Lung (tissue), 12 donors: Measurements from ENCODE around the gene ADPRHL1. TPM values are rescaled to one million over a fixed set of nuclear protein-coding genes. Genes with fewer than 3 reads are reported as not detected.
A peak's percentile ranks its signal among the peaks of the same experiment; 100 is the strongest.

Experiments
- ATAC-seq: fragments of 200-7000 bp; cut with Tn5 transposase; one replicate; pipeline ENCODE4 v1.9.1; 2020; ENCODE audit warnings: moderate number of reproducible peaks; ENCODE audit not compliant: insufficient read depth, low FRiP score
- DNase-seq, 3 donors: peaks; one replicate each; pipeline ENCODE4 v3.0.0-alpha.2; 2013 to 2017
- H3K27ac ChIP-seq, 2 donors: one replicate each; pipeline ENCODE4 v1.5.1; 2013; ENCODE audit warnings: mild to moderate bottlenecking in 2 of 2, moderate library complexity in 2 of 2, control low read depth in 1 of 2, inconsistent platforms in 1 of 2, low read depth in 1 of 2, low read length in 1 of 2
- H3K27me3 ChIP-seq, 3 donors: one replicate each; pipeline ENCODE4 v1.5.1; 2013; ENCODE audit warnings: low read length in 2 of 3; ENCODE audit not compliant: control insufficient read depth in 3 of 3, insufficient read depth in 3 of 3
- H3K36me3 ChIP-seq, 4 donors: one replicate each; pipeline ENCODE4 v1.5.1; 2013; ENCODE audit warnings: low read length in 4 of 4, mild to moderate bottlenecking in 1 of 4, moderate library complexity in 1 of 4; ENCODE audit not compliant: control insufficient read depth in 4 of 4, insufficient read depth in 4 of 4
- H3K4me1 ChIP-seq, 5 donors: one replicate each; pipeline ENCODE4 v1.5.1; 2013; ENCODE audit warnings: low read length in 5 of 5, mild to moderate bottlenecking in 2 of 5, moderate library complexity in 1 of 5; ENCODE audit not compliant: control insufficient read depth in 5 of 5, insufficient read depth in 5 of 5
- H3K4me3 ChIP-seq: one replicate; pipeline ENCODE4 v1.5.1; 2013; ENCODE audit warnings: mild to moderate bottlenecking, control low read depth, moderate library complexity
- H3K9ac ChIP-seq, 2 donors: one replicate each; pipeline ENCODE4 v1.5.1; 2013; ENCODE audit warnings: low read length in 2 of 2, control low read depth in 1 of 2; ENCODE audit not compliant: insufficient read depth in 1 of 2
- H3K9me3 ChIP-seq, 4 donors: one replicate each; pipeline ENCODE4 v1.5.1; 2013; ENCODE audit warnings: low read length in 3 of 4, mild to moderate bottlenecking in 1 of 4, moderate library complexity in 1 of 4; ENCODE audit not compliant: control insufficient read depth in 4 of 4, insufficient read depth in 3 of 4
- WGBS, 2 donors: extraction: QIAGEN DNeasy Blood & Tissue Kit; methylation state at CpG; one replicate each; pipeline ENCODE4 v1.1.7; 2013; 5-methylcytosine and 5-hydroxymethylcytosine counted together
- polyA plus RNA-seq, 2 donors: library from polyadenylated mRNA; stranded (reverse); fragments of 200-250 nt; gene quantifications; one replicate each; pipeline ENCODE4 v1.2.1, GENCODE V29; 2013
- total RNA-seq, 2 donors: library from RNA; depleted of rRNA in 1 of 2; stranded (reverse); fragments of >200 nt in 1 of 2; gene quantifications; one replicate each; pipeline ENCODE4 v1.2.1, GENCODE V29; 2014 to 2021
- TF ChIP-seq, protein P1 (sequence below): IDR thresholded peaks from 2 replicates; pipeline ENCODE4 v1.5.1; 2012; ENCODE audit warnings: mild to moderate bottlenecking; ENCODE audit errors: control extremely low read depth, extremely low read depth
- donor health status: control.
- donor health status: control.
- donor health status: Bipolar disorder and iron deficiency.
- donor health status: healthy.
- donor health status: DM: yes; HTN: yes; CAD: no.

Gene ADPRHL1
- total and polyA plus RNA-seq, 4 donors, result 0.83 to 4.9 (median 1.3) TPM

DNA sequence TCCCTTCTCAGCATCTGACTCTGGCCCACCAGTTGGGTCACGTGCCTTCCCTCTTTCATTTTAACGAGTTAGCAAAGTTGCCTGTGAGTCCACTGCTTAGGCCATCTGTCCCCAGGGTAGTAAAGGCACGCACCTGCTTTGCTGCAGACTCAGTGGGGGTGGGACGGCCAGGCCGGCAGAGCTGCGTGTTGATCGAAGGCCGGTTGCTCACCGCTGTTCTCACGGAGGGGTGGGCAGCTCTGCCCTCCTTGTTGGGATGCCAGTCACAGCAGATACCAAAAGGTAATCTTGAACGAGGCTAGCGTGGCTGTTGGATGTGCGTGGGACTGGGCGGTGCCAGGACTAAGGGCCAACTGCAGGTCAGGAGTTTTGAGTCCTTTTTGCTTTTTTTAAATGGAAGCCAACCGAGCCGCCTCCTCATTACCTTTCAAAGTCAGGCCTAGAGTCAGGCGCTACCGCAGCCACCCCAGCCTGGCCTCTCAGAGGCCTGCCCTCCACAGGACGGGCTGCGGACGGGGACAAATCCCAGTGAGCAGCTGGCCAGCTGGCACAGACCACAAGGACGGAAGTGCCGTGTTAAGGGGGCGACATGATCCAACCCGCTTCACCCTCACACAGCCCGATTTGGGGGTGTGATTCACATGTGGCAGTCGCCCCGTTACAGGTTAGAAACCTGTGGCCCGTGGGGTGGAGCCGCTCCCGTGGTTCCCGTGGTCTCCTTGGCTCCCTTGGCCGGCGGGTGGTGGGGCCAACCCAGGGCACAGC lies 20.6 kb downstream of the ADPRHL1 start:
- WGBS, 2 donors, result 91% methylated on average over 34 of the region's 34 CpGs
- Histone ChIP-seq H3K9me3 (no peaks in the 10 kb centered on the region), H3K4me1 (peaks cover 0 to 2% (median 0%) of the 10 kb centered on the region in 5 donors), H3K4me3 (no peak overlapping the region), H3K27me3 (no peaks in the 10 kb centered on the region), H3K9ac (no peak overlapping the region), H3K36me3 (peaks cover 0 to 4% (median 0%) of the 10 kb centered on the region in 4 donors), H3K27ac (peak overlapping the region in 1 of 2 donors; percentile 14)
- ATAC-seq, result no peak
- DNase-seq, result no peak
- TF ChIP-seq, protein P1, sequence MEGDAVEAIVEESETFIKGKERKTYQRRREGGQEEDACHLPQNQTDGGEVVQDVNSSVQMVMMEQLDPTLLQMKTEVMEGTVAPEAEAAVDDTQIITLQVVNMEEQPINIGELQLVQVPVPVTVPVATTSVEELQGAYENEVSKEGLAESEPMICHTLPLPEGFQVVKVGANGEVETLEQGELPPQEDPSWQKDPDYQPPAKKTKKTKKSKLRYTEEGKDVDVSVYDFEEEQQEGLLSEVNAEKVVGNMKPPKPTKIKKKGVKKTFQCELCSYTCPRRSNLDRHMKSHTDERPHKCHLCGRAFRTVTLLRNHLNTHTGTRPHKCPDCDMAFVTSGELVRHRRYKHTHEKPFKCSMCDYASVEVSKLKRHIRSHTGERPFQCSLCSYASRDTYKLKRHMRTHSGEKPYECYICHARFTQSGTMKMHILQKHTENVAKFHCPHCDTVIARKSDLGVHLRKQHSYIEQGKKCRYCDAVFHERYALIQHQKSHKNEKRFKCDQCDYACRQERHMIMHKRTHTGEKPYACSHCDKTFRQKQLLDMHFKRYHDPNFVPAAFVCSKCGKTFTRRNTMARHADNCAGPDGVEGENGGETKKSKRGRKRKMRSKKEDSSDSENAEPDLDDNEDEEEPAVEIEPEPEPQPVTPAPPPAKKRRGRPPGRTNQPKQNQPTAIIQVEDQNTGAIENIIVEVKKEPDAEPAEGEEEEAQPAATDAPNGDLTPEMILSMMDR, result no peak

DNA sequence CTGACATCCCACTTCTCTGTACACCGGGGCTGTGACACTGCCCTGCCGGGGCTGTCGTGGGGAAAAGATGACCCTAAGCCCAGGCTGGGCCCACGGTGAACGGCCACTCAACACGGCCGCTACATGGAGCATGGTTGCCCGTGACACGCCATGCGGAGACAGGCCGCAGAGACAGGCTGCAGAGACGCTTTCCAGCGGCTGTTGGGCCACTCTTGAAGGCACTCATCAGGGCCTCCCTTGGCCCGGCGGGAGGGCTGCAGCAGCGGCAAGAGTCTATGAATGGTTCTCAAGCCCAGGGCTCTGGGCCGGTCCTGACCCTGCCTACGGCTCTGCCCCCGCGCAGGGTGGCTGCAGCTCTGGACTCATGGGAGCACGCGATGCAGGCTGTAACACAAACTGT lies 22.1 kb downstream of the ADPRHL1 start:
- TF ChIP-seq, protein P1, result no peak
- WGBS, 2 donors, result 92 to 95% methylated on average over 22 of the region's 22 CpGs
- Histone ChIP-seq H3K4me1 (peaks cover 0 to 2% (median 0%) of the 10 kb centered on the region in 5 donors), H3K9ac (no peak overlapping the region), H3K36me3 (peaks cover 0 to 4% (median 0%) of the 10 kb centered on the region in 4 donors), H3K9me3 (no peaks in the 10 kb centered on the region), H3K27me3 (no peaks in the 10 kb centered on the region), H3K4me3 (no peak overlapping the region), H3K27ac (no peak overlapping the region)
- DNase-seq (no peak), ATAC-seq (no peak)

DNA sequence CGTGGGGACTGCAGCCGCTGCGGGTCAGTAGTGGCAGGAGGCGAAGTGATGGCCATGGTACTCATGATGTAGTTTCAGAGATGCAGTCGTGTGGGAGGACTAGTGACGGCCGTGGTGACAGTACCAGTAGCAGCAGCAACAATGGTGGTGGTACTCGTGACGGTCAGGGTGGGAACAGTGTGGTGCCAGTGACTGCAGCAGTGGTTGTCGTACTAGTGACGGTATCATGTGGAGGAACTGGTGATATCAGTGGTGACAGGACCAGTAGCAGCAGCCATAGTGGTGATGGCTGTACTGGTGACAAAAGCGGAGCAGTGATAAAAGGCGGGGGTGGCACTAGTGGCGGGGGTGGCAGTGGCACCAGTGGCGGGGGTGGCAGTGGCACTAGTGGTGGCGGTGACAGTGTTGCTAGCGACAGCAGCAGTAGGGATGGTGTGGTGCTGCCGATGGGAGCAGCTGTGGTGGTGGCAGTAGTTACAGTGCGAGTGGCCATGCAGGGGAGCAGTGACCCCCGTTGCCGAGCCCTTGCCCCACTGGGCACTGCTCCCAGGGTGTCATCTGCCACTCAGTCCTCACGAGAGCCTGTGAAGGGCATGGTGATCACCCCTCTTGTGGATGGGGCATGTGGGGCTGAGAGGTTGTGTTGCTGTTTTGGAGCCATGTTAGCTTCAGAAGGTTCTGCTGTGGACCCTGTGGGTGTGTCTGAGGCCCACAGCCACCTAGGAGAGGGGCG lies 22.7 kb downstream of the ADPRHL1 start:
- H3K27ac ChIP-seq, result no peak overlapping the region
- no peaks in the 10 kb centered on the region for H3K9me3 ChIP-seq
- no peak for ATAC-seq
- no peak overlapping the region for H3K9ac ChIP-seq
- no peak for DNase-seq
- TF ChIP-seq, protein P1, result no peak
- H3K4me1 ChIP-seq, result peaks cover 0 to 2% (median 0%) of the 10 kb centered on the region in 5 donors
- no peaks in the 10 kb centered on the region for H3K27me3 ChIP-seq
- H3K4me3 ChIP-seq, result no peak overlapping the region
- WGBS, 2 donors, result 95 to 97% methylated on average over 22 to 23 of the region's 23 CpGs
- peaks cover 0 to 4% (median 0%) of the 10 kb centered on the region in 4 donors for H3K36me3 ChIP-seq
